DMS53 treated with DMSO at 0.1 percent for 48 hours (cell line): ENCODE measurements around the gene NPHS1.

ENCODE experiments used
- DNase-seq: peaks from one replicate; lab custom pipeline; 2025; ENCODE audit not compliant: unreplicated experiment; lab: John Stamatoyannopoulos, UW

NPHS1 gene

GRCh38 chr19:35789195-35789977 is 62.9 kb downstream of the NPHS1 start:
- DNase-seq: no peak

GRCh38 chr19:35788205-35788960 is 63.9 kb downstream of the NPHS1 start:
- DNase-seq: no peak

GRCh38 chr19:35787227-35787799 is 65.0 kb downstream of the NPHS1 start:
- no peak for DNase-seq

GRCh38 chr19:35786299-35787160 is 65.8 kb downstream of the NPHS1 start:
- DNase-seq: no peak

- no peak for DNase-seq
Measured at GRCh38 chr19:35785339-35785627, 67.0 kb downstream of the NPHS1 start.

- DNase-seq: no peak
Measured at GRCh38 chr19:35784503-35785338, 67.6 kb downstream of the NPHS1 start.

- no peak for DNase-seq
Measured at GRCh38 chr19:35783469-35784434, 68.6 kb downstream of the NPHS1 start.

GRCh38 chr19:35782589-35782988 is 69.7 kb downstream of the NPHS1 start:
- no peak for DNase-seq

- no peak for DNase-seq
Measured at GRCh38 chr19:35781650-35782049, 70.7 kb downstream of the NPHS1 start.

- no peak for DNase-seq
Measured at GRCh38 chr19:35780717-35781116, 71.6 kb downstream of the NPHS1 start.

- DNase-seq: no peak
Measured at GRCh38 chr19:35780058-35780457, 72.2 kb downstream of the NPHS1 start.

- no peak for DNase-seq
Measured at GRCh38 chr19:35779033-35779432, 73.3 kb downstream of the NPHS1 start.

GRCh38 chr19:35777961-35778360 is 74.3 kb downstream of the NPHS1 start:
- DNase-seq: no peak

GRCh38 chr19:35777086-35777841 is 75.0 kb downstream of the NPHS1 start:
- no peak for DNase-seq

- no peak for DNase-seq
Measured at GRCh38 chr19:35776102-35776788, 76.1 kb downstream of the NPHS1 start.
